Cardiac fibroblast (primary cell): ENCODE results near the gene TRIM45.

Source experiments
- DNase-seq, 2 donors: peaks; one replicate each; pipeline versions ENCODE4 v3.0.0 to v3.0.0-alpha.2; 2010; ENCODE audit warnings: low read depth in 2 of 2
- H3K4me3 ChIP-seq, 2 donors: replicated peaks in 1 of 2; 1 replicate in 1 of 2; 2 replicates in 1 of 2; pipeline ENCODE4 v1.5.1; 2011; ENCODE audit warnings: low read depth in 2 of 2, low read length in 2 of 2, mild to moderate bottlenecking in 2 of 2, moderate library complexity in 1 of 2
- CTCF ChIP-seq: IDR thresholded peaks from one replicate; pipeline ENCODE4 v1.5.1; 2011; ENCODE audit warnings: low read depth, mild to moderate bottlenecking, low read length, inconsistent platforms

The TRIM45 gene

GRCh38 chr1:117114877-117115276, 6.7 kb downstream of the TRIM45 start:
- H3K4me3 ChIP-seq: no peak overlapping the region
- DNase-seq: no peak
- TF ChIP-seq CTCF: no peak

- no peak for TF ChIP-seq CTCF
- H3K4me3 ChIP-seq: no peak overlapping the region
- DNase-seq: no peak
Observed at GRCh38 chr1:117113199-117113598, 8.3 kb downstream of the TRIM45 start.

- TF ChIP-seq CTCF: no peak
- no peak overlapping the region for H3K4me3 ChIP-seq
- no peak for DNase-seq
Observed at GRCh38 chr1:117112047-117112717, 9.4 kb downstream of the TRIM45 start.

GRCh38 chr1:117110774-117111173, 10.8 kb downstream of the TRIM45 start:
- no peak overlapping the region for H3K4me3 ChIP-seq
- no peak for TF ChIP-seq CTCF
- peak in 1 of 2 donors; percentile 52 for DNase-seq

- no peak for DNase-seq
- no peak overlapping the region for H3K4me3 ChIP-seq
- no peak for TF ChIP-seq CTCF
Observed at GRCh38 chr1:117107364-117107763, 14.2 kb downstream of the TRIM45 start.

- peak in 1 of 2 donors; percentile 53 for DNase-seq
- TF ChIP-seq CTCF: no peak
- no peak overlapping the region for H3K4me3 ChIP-seq
Observed at GRCh38 chr1:117106478-117106877, 15.1 kb downstream of the TRIM45 start.

GRCh38 chr1:117105722-117106121, 15.8 kb downstream of the TRIM45 start:
- no peak for TF ChIP-seq CTCF
- no peak for DNase-seq
- no peak overlapping the region for H3K4me3 ChIP-seq
